ENCODE data around the gene ENTPD2.

Gene ENTPD2

DNA sequence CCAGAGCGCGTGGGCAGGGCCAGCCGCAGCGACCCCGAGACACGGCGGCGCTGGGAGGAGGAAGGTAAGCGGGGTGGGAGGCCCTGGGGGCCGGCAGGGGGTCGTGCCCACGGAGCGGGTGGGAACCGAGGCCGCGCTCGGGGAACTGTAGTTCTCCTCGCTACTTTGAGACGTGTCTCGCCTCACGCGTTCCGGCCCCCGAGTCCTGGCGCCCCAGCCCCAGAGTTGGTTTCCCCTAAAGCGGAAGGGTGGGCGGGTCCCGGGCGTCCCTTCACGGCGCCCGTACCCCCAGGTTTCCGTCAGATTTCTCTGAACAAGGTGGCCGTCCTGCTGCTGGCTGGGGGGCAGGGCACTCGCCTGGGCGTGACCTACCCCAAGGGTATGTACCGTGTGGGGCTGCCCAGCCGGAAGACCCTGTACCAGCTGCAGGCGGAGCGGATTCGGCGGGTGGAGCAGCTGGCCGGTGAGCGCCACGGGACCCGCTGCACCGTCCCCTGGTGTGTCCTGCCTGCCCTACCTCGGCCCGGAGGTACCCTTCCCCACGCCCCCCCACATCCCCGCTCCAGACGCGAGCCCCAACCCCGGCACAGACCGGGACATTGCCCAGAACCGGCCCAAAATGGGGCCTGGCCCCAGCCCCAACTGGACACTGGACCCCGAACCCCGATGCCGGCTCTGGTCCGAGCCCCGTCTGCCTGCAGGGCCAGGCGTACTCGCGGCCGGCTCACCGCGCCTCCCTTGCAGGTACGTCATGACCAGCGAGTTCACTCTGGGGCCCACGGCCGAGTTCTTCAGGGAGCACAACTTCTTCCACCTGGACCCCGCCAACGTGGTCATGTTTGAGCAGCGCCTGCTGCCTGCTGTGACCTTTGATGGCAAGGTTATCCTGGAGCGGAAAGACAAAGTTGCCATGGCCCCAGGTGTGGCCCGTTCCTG, 24.2 kb upstream of the ENTPD2 start:
- H3K27me3 ChIP-seq (ENCODE audit: control insufficient read depth, insufficient read depth, low read length): peaks cover 55% of the 10 kb centered on the region
- no peaks in the 10 kb centered on the region for H3K9me3 ChIP-seq (ENCODE audit: control insufficient read depth, low read depth, low read length)
- peak overlapping the region; percentile 8 for H3K4me3 ChIP-seq (ENCODE audit: low read length)
- peaks cover 5% of the 10 kb centered on the region for H3K4me1 ChIP-seq (ENCODE audit: control insufficient read depth, low read depth, low read length)
- H3K9ac ChIP-seq (ENCODE audit: low read length): no peak overlapping the region
- H3K27ac ChIP-seq (ENCODE audit: low read length): no peak overlapping the region
- no peaks in the 10 kb centered on the region for H3K36me3 ChIP-seq (ENCODE audit: control insufficient read depth, low read depth, low read length)

DNA sequence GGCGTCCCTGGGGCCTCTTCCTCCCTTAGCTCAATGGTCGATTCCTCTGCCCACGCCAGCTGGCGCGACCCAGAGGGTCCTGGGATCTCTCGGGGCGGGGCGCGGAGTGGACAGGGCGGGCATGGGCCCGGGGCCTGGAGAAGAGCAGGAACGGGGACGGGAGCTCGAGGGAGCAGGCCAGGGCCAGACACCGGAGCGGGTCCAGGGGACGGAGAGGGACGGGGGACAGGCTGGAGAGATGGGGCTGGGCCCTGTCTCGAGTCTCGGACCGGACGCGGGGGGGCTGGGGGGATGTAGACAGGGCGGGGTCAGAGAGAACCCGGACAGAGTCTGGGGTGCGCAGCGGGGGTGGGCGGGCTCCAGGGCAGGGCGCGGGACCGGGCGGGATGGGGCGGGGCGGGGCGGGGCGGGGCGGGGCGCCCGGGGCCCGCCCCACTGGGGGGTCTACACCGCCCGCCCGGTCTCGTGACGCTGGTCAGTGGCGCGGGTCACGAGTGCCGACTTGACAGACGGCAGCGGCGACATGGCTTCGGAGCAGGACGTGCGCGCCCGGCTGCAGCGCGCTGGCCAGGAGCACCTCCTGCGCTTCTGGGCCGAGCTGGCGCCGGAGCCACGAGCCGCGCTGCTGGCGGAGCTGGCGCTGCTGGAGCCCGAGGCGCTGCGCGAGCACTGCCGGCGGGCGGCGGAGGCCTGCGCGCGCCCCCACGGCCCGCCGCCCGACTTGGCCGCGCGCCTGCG, 23.3 kb upstream of the ENTPD2 start, which contains the start of gene UAP1L1:
Gene UAP1L1, plus strand, starts transcription at position 508 of the 738 bp plus-strand sequence. Its CDS starts 16 bp downstream, at position 524.
- no peaks in the 10 kb centered on the region for H3K36me3 ChIP-seq (ENCODE audit: control insufficient read depth, low read depth, low read length)
- no peak within 1 kb of the TSS for H3K27ac ChIP-seq (ENCODE audit: low read length)
- peak within 1 kb of the TSS; percentile 8 for H3K4me3 ChIP-seq (ENCODE audit: low read length)
- peaks cover 48% of the 10 kb centered on the region for H3K27me3 ChIP-seq (ENCODE audit: control insufficient read depth, insufficient read depth, low read length)
- H3K4me1 ChIP-seq (ENCODE audit: control insufficient read depth, low read depth, low read length): peaks cover 5% of the 10 kb centered on the region
- H3K9me3 ChIP-seq (ENCODE audit: control insufficient read depth, low read depth, low read length): no peaks in the 10 kb centered on the region
- no peak within 1 kb of the TSS for H3K9ac ChIP-seq (ENCODE audit: low read length)

DNA sequence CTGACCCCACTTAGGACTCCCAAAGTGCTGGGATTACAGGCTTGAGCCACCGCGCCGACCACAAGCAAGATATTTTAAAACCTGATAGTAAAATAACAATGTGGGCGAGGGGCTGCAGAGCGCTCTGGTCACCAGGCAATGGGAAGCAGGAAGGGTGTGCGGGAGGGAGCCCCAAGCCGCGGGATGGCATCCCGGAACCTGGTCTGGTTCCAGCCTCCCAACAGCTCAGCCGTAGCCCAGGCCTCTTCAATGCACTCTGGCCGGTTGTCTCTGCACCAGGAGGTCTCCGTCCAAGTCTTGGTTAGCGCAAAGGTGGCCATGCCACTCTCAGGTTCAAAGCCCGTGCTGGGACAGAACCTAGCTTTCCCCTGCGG, 22.8 kb upstream of the ENTPD2 start:
- no peak overlapping the region for H3K9ac ChIP-seq (ENCODE audit: low read length)
- H3K27ac ChIP-seq (ENCODE audit: low read length): no peak overlapping the region
- peaks cover 5% of the 10 kb centered on the region for H3K4me1 ChIP-seq (ENCODE audit: control insufficient read depth, low read depth, low read length)
- no peaks in the 10 kb centered on the region for H3K9me3 ChIP-seq (ENCODE audit: control insufficient read depth, low read depth, low read length)
- no peak overlapping the region for H3K4me3 ChIP-seq (ENCODE audit: low read length)
- peaks cover 49% of the 10 kb centered on the region for H3K27me3 ChIP-seq (ENCODE audit: control insufficient read depth, insufficient read depth, low read length)
- H3K36me3 ChIP-seq (ENCODE audit: control insufficient read depth, low read depth, low read length): no peaks in the 10 kb centered on the region

DNA sequence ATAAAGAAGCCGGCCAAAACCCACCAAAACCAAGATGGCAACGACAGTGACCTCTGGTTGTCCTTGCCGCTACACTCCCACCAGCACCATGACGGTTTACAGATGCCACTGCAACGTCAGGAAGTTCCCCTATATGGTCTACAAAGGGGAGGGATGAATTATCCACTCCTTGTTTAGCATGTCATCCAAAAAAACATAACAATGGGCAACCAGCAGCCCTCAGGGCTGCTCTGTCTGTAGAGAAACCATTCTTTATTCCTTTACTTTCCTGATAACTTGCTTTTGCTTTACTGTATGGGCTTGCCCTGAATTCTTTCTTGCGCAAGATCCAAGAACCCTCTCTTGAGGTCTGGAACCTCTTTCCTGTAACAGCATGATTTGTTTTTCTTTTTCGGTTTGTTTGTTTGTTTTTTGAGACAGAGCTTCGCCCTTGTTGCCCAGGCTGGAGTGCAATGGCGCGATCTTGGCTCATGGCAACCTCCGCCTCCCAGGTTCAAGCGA, 21.5 kb upstream of the ENTPD2 start:
- Histone ChIP-seq H3K9ac (ENCODE audit: low read length) (no peak overlapping the region), H3K27ac (ENCODE audit: low read length) (no peak overlapping the region), H3K27me3 (ENCODE audit: control insufficient read depth, insufficient read depth, low read length) (peaks cover 49% of the 10 kb centered on the region), H3K4me1 (ENCODE audit: control insufficient read depth, low read depth, low read length) (peaks cover 5% of the 10 kb centered on the region), H3K9me3 (ENCODE audit: control insufficient read depth, low read depth, low read length) (no peaks in the 10 kb centered on the region), H3K4me3 (ENCODE audit: low read length) (no peak overlapping the region), H3K36me3 (ENCODE audit: control insufficient read depth, low read depth, low read length) (no peaks in the 10 kb centered on the region)

DNA sequence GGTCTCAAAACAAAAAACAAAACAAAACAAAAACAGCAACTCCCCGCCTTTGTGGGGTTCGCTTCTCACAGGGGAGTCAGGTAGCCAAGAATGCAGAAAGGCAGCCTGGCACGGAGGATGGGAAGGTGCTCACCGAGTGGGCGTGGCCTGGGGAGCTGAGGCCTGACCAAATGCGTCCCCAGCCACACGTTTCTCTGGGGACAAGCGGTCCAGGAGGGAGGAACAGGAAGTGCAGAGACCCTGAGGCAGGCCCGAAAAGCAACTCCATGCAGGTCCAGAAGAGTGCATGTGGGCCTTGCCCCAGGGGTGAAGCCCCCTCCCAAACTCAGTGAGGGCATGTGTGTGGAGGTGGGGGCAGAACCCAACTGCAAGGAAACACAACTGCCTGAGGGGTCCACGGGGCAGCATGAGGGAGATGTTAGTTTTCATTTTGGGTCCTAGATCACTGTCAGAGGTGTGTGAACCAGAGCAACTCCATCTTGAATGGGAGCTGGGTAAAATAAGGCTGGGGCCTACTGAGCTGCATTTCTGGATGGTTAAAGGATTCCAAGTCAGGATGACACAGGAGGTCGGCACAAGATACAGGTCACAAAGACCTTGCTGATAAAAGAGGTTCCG, 20.9 kb upstream of the ENTPD2 start:
- H3K4me3 ChIP-seq (ENCODE audit: low read length): no peak overlapping the region
- no peak overlapping the region for H3K9ac ChIP-seq (ENCODE audit: low read length)
- H3K9me3 ChIP-seq (ENCODE audit: control insufficient read depth, low read depth, low read length): no peaks in the 10 kb centered on the region
- peaks cover 5% of the 10 kb centered on the region for H3K4me1 ChIP-seq (ENCODE audit: control insufficient read depth, low read depth, low read length)
- no peaks in the 10 kb centered on the region for H3K36me3 ChIP-seq (ENCODE audit: control insufficient read depth, low read depth, low read length)
- no peak overlapping the region for H3K27ac ChIP-seq (ENCODE audit: low read length)
- peaks cover 44% of the 10 kb centered on the region for H3K27me3 ChIP-seq (ENCODE audit: control insufficient read depth, insufficient read depth, low read length)

DNA sequence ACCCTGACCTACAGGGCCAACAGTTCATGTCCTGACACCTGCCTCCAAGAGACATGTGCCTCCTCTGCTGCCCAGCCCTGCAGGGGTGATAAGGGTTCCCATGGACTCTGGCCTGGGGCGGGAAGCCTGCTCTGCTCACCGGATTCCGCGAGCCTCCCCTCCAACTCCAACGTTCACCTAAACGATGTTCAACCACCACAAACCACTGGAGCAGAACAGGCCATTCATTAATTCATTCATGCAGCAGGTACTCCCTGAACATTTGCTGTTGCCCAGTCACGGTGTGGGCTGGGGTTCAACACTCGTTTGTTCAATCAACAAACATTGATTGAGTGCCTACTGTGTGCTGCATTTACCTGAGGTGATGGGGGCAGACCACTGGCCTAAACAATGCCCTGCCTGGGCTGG, 20.1 kb upstream of the ENTPD2 start:
- Histone ChIP-seq H3K4me3 (ENCODE audit: low read length) (no peak overlapping the region), H3K27ac (ENCODE audit: low read length) (no peak overlapping the region), H3K9me3 (ENCODE audit: control insufficient read depth, low read depth, low read length) (no peaks in the 10 kb centered on the region), H3K36me3 (ENCODE audit: control insufficient read depth, low read depth, low read length) (no peaks in the 10 kb centered on the region), H3K4me1 (ENCODE audit: control insufficient read depth, low read depth, low read length) (peaks cover 5% of the 10 kb centered on the region), H3K27me3 (ENCODE audit: control insufficient read depth, insufficient read depth, low read length) (peaks cover 44% of the 10 kb centered on the region), H3K9ac (ENCODE audit: low read length) (no peak overlapping the region)

DNA sequence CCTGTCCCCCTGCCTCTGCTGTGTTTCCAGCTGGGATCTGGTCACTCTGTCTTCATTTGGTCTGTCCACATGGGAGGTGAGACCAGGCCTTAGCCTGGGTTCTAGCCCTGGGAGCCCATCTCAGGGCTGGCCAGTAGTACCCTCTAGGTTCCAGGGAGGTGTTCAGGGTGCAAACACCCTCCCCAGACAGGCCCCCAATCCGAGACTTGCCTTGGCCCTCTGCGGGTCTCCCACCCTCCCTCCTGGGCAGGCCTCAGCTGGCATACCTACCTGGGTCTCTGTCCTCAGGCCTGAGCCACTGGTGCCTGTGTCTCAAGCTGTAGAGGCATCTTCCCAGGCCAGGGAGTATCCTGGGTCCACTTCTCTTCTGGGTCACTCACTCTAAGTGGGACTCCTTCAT, 17.4 kb upstream of the ENTPD2 start:
- no peak overlapping the region for H3K27ac ChIP-seq (ENCODE audit: low read length)
- no peak overlapping the region for H3K9ac ChIP-seq (ENCODE audit: low read length)
- H3K4me3 ChIP-seq (ENCODE audit: low read length): peak overlapping the region; percentile 44
- no peaks in the 10 kb centered on the region for H3K4me1 ChIP-seq (ENCODE audit: control insufficient read depth, low read depth, low read length)
- H3K9me3 ChIP-seq (ENCODE audit: control insufficient read depth, low read depth, low read length): no peaks in the 10 kb centered on the region
- H3K36me3 ChIP-seq (ENCODE audit: control insufficient read depth, low read depth, low read length): no peaks in the 10 kb centered on the region
- H3K27me3 ChIP-seq (ENCODE audit: control insufficient read depth, insufficient read depth, low read length): peaks cover 19% of the 10 kb centered on the region

DNA sequence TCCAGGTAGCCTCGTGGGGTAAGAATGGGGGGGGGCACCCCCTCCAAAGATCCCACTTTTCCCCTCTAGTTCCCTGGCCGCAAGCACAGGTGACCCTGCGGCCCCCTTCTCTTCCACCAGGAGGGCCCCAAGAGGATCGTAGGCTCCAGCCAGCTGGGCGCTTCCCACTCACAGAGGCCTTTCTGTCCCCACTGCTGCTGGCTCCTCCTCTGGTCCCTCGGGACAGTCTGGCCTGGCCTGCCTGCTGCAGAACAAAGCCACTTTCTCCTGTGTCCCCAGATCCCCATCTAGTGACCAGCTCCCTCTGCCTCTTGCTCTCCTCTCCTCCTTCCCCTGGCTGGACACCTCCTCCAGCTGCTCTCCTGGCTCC, 17.0 kb upstream of the ENTPD2 start:
- Histone ChIP-seq H3K4me3 (ENCODE audit: low read length) (peak overlapping the region; percentile 44), H3K4me1 (ENCODE audit: control insufficient read depth, low read depth, low read length) (no peaks in the 10 kb centered on the region), H3K9ac (ENCODE audit: low read length) (no peak overlapping the region), H3K36me3 (ENCODE audit: control insufficient read depth, low read depth, low read length) (no peaks in the 10 kb centered on the region), H3K9me3 (ENCODE audit: control insufficient read depth, low read depth, low read length) (no peaks in the 10 kb centered on the region), H3K27ac (ENCODE audit: low read length) (no peak overlapping the region), H3K27me3 (ENCODE audit: control insufficient read depth, insufficient read depth, low read length) (peaks cover 15% of the 10 kb centered on the region)

DNA sequence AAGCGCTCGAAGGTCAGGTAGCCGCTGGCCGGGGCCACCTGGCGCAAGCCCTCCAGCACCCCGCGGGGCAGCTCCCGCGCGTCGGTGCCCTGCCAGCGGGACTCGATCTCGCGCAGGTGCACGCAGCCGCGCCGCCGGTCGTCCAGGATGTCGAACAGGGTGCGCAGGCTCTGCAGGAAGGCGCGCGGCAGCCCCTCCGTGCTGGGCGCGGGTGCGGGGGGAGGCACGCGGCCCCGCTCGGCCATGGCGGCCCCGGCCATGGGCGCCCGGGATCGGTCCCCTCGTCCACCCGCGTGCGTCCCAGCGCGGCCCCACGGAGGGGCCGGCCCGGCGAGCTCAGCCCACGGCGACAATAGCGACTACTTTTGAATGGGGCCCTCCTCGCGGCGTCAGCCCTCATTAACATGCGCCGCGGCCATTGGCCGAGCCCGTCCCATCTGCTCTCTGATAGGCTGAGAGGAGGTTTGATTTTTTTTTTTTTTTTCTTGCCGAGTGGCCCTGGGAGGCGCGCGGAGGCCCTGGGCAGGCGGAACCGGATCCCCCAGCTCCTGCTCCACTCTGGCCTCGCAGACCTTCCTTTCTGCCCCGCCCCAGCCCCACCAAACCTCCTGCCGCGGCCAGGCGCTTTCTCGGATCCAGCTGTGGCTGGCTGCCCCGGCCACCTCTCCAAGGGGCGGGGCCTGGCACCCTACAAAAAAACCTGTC, 16.5 kb upstream of the ENTPD2 start, which contains the start of gene SAPCD2:
Gene SAPCD2, minus strand, starts transcription at position 357 of the 705 bp plus-strand sequence. Its CDS starts 97 bp downstream, at position 260.
- Histone ChIP-seq H3K36me3 (ENCODE audit: control insufficient read depth, low read depth, low read length) (no peaks in the 10 kb centered on the region), H3K4me1 (ENCODE audit: control insufficient read depth, low read depth, low read length) (no peaks in the 10 kb centered on the region), H3K27ac (ENCODE audit: low read length) (no peak within 1 kb of the TSS), H3K27me3 (ENCODE audit: control insufficient read depth, insufficient read depth, low read length) (peaks cover 15% of the 10 kb centered on the region), H3K4me3 (ENCODE audit: low read length) (peak within 1 kb of the TSS; percentile 53), H3K9me3 (ENCODE audit: control insufficient read depth, low read depth, low read length) (no peaks in the 10 kb centered on the region), H3K9ac (ENCODE audit: low read length) (no peak within 1 kb of the TSS)

DNA sequence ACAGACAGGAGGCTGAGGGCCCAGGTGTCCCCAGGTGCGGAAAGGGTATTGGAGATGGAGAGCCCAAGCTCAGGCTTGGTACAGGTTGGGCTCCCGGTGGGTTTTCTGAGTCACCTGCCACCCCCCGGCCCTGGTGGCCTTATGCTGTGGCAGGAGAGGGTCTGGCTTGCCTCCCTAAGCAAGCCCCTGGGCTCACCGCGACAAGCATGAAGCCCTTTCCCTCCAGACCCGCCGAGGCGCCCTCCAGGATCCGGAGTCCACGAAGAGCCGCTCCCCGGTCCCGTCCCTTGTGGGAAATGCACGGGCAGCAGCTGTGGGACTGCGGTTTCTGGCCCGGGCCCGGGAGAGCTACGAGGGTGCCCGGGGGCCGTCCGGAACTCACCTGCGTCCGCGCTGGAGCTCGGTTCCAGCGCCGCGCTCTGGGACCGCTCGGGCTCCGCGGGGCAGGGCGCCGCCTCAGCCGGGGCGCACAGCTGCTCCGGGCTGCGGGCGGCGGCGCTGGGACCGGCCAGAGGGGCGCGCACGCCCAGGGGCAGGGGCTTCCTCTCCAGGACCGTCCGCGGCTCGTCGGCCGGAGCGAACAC, 15.7 kb upstream of the ENTPD2 start:
- Histone ChIP-seq H3K4me3 (ENCODE audit: low read length) (peak overlapping the region; percentile 53), H3K9me3 (ENCODE audit: control insufficient read depth, low read depth, low read length) (no peaks in the 10 kb centered on the region), H3K4me1 (ENCODE audit: control insufficient read depth, low read depth, low read length) (no peaks in the 10 kb centered on the region), H3K36me3 (ENCODE audit: control insufficient read depth, low read depth, low read length) (no peaks in the 10 kb centered on the region), H3K27me3 (ENCODE audit: control insufficient read depth, insufficient read depth, low read length) (peaks cover 15% of the 10 kb centered on the region), H3K9ac (ENCODE audit: low read length) (no peak overlapping the region), H3K27ac (ENCODE audit: low read length) (no peak overlapping the region)

Data from iPS-18a (cell line).